GM13976 (cell line): ENCODE measurements around the gene SLC2A13.

ENCODE experiments used
- DNase-seq: peaks from one replicate; pipeline ENCODE4 v3.0.0; 2012; ENCODE audit warnings: low spot score
- CTCF ChIP-seq: IDR thresholded peaks from 2 replicates; pipeline ENCODE4 v1.5.1; 2012; ENCODE audit warnings: borderline replicate concordance, mild to moderate bottlenecking; ENCODE audit not compliant: insufficient read depth; ENCODE audit errors: extremely low read depth, missing control alignments, control extremely low read depth
- in situ Hi-C: fragments of 300-500 bp; cut with MboI; formaldehyde crosslinking; loops from one replicate; pipeline ENCODE4 v1.12.0; 2022; ENCODE audit warnings: low sequenced_read_pairs, mixed read lengths, inconsistent platforms; ENCODE audit not compliant: unreplicated experiment

The SLC2A13 gene

GRCh38 chr12:39986674-39987073 lies 119.2 kb downstream of the SLC2A13 start:
- in situ Hi-C loops, result loop anchor here (25.0 kb wide), 1 partner anchor 674 kb away; no protein-coding TSS in a partner anchor
- DNase-seq, result no peak
- TF ChIP-seq CTCF, result no peak

DNA sequence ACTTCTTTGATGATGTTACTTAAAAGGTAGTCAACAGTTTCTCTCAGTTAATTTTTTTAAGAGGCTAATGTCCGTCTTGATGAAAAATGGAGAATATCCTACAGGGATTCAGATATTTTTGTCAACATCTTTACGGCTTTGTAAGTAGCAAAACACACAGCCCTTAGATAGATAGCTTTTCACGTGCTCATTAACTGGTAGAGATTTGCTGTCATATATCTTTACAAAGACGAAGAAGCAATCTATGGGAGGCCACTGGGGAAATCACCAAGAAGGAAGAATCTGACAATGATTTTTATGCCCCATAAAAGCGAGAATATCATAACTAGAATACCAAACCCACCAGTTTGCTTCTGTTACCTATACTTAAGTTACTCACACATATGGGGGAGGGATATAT lies 121.2 kb downstream of the SLC2A13 start:
- DNase-seq, result no peak
- no peak for TF ChIP-seq CTCF
- in situ Hi-C loops, result loop anchor here (25.0 kb wide), 1 partner anchor 672 kb away; no protein-coding TSS in a partner anchor

DNA sequence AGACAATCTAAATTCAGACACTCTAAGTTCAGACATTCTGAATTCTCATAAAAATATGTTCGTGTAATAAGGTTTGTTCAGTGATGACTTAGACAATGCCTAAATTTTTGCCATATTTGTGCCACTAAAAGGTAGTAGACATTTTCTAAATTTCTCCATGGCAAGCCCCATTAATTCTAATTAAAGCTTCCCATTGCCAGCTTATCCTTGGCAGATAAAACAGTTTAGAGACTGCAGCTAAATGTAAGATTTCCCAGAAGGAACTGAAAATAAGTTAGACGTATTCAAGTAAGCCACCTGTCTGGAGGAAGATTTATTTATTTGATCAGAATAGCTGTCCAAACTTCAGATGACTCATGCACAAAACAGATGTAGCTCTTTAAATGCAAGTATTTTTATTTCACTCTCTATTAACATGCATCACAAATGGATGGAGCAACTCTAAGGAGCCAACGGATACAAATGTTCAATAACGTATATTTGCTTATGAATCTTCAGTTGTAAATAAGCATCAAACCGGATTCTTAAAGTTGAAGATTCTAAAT lies 130.4 kb downstream of the SLC2A13 start:
- in situ Hi-C loops, result loop anchor here (25.0 kb wide), 1 partner anchor 663 kb away; no protein-coding TSS in a partner anchor
- no peak for TF ChIP-seq CTCF
- DNase-seq, result no peak

DNA sequence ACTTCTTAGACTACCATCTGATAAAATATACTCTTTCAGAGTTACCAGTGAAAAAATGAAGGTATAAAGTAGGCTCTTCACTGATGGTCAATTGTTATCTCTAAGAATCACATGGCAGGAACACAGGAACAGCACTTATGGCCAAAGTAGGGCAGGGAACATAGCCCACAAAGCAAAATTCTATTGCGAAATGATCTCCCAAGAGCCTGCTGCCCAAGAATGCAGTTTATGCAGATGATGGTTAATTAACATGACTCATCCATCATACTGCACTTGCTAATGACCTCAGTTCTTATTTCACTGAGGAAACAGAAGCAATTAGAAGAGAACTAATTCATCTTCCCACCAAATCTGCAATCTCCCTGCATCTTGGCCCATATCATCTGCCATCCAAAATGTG lies 133.8 kb downstream of the SLC2A13 start:
- no peak for DNase-seq
- TF ChIP-seq CTCF, result no peak
- in situ Hi-C loops, result no loop called here

DNA sequence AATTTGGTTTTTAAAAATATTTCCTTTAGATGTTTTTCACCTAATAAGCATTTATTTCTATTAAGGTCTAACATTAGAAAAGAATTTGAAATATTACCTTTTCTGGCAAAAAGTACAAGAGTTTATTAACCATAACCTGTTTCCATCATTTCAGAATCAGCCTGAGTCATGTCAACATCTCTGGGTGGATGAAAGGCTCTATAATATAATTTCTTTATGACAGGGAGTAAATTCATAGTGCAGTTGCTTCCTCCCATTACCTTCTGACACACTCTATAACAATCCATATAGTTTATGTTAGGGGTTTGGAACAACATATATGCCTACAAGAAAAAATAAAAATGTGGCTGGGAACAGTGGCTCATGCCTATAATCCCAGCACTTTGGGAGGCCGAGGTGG lies 134.5 kb downstream of the SLC2A13 start:
- DNase-seq, result no peak
- TF ChIP-seq CTCF, result no peak
- in situ Hi-C loops, result no loop called here

GRCh38 chr12:39966721-39967120 lies 139.2 kb downstream of the SLC2A13 start:
- in situ Hi-C loops, result no loop called here
- no peak for DNase-seq
- no peak for TF ChIP-seq CTCF
